Stimulated activated CD8-positive, alpha-beta memory T cell treated with anti-CD3 and anti-CD28 coated beads, Interleukin-7, amount 100 ng/mL, for 4 hours (primary cell): ENCODE results near the gene SYT8.

Experiments
- DNase-seq, 2 donors: peaks; one replicate each; pipeline ENCODE4 v3.0.0-alpha.2; 2020; ENCODE audit warnings: low read depth in 2 of 2

The SYT8 gene

DNA sequence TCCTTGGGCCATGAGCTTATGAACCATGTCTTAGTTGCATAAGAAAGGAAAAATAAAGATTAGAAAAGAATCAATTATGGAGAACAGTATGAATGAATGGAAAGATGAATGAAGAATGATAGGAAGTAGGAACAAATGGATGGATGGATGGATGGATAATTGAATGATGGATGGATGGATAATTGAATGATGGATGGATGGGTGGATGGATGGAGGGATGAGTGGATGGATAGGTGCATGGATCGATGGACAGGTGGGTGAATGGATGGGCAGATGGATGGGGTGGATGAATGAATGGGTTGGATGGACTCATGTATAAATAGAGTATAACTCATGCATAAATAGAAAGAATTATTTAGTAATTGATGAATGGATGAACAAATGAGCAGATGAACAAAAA lies 25.3 kb downstream of the SYT8 start:
- DNase-seq, result no peak

DNA sequence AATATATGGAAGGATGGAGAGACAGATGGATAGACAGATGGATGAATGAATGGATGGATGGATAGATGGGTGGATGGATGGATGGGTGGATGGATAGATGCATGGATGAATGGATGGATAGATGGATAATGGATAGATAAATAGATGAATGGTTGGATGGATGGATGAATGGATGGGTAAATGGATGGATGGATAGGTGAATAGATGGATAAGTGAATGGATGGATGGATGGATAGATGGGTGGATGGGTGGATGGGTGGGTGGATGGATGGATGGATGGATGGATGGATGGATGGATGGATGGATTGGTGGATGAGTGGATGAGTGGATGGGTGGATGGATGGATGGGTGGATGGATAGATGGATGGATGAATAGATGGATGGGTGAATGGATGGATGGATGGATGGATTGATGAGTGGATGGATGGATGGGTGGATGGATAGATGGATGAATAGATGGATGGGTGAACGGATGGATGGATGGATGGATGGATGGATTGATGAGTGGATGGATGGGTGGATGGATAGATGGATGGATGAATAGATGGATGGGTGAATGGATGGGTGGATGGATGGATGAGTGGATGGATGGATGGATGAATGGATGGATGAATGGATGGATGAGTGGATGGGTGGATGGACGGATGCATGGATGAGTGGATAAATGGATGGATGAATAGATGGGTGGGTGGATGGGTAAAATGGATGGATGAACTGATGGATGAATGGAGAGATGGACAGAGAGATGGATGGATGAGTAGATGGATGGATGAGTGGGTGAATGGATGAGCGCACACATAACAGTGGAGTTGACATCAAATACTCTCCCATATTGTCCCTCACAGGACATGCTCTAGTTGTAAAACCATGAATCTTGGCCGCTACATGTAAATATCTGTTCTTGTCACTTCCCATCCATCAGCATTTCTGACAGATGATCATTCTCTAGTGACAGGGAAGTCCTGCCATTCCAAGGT lies 26.9 kb downstream of the SYT8 start:
- no peak for DNase-seq

DNA sequence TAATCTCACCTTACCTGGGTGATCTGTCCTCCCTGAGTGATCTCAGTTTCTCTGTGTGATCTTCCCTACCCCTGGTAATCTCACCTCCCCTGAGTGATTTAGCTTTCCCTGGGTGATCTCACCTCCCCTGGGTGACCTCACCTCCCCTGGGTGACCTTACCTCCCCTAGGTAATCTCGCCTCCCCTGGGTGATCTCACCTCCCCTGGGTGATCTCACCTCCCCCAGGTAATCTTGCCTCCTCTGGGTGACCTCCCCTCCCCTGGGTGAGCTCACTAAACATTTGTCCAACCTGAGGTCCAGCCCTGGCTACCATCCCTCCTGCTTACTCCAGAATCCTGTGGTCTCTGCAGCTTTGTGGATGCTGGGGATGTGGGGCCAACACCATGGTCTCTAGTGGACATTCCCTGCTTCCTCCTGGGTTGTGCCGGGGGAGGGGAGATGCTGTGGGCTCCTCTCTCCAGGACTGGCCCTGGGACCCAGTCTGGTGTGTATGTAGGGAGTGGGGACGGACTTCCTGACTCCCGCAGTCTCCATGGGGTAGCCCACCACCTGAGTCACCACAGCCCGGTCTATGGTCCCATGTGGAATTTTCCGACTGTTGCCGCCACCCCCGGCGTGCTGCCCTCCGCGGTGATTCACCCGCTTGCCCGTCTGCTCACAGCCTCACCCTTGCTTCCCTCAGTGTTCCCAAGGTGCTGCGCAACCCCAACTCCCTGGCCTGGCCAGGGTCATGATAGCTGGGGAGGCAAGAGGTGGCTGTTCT lies 28.0 kb downstream of the SYT8 start:
- no peak for DNase-seq

GRCh38 chr11:1863352-1864216 lies 28.8 kb downstream of the SYT8 start:
- DNase-seq, result no peak

- DNase-seq, result no peak
Observed at GRCh38 chr11:1864231-1864630, 29.4 kb downstream of the SYT8 start.

GRCh38 chr11:1864831-1865665 lies 30.3 kb downstream of the SYT8 start:
- no peak for DNase-seq

DNA sequence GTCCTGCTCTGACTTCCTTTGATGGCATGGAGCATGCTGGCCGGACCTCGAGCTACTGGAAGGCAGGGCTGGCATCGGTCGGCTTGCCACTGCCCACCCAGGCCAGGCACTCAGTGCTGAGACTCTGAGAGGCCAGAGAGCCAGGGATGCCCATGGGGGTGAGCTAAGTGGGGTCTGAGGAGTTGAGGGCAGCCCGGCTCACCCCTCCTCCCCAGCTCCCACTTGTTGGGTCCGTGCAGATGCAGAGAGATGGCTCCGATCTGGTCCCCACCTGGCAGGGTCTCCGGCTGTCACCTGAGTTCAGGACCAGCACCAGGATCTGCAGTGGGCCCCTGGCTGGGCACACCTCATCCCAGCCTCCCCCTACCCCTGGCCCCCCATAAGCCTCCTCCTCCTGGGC lies 31.4 kb downstream of the SYT8 start:
- DNase-seq, result no peak

DNA sequence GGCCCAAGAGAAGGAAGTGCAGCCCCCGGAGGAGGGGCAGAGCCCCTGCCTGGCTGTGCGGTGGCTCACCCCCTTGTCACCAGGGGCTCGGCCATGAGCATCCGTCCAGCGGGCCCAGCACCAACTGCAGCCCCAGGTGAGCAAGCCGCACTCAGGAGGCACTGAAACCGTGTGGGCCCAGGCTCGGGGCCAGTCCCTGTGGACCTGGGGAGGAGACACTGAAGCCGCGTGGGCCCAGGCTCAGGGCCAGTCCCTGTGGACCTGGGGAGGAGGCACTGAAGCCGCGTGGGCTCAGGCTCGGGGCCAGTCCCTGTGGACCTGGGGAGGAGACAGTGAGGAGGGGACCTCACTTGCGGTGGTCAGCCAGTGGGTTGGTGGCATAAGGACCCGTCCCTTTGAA lies 32.0 kb downstream of the SYT8 start:
- no peak for DNase-seq

DNA sequence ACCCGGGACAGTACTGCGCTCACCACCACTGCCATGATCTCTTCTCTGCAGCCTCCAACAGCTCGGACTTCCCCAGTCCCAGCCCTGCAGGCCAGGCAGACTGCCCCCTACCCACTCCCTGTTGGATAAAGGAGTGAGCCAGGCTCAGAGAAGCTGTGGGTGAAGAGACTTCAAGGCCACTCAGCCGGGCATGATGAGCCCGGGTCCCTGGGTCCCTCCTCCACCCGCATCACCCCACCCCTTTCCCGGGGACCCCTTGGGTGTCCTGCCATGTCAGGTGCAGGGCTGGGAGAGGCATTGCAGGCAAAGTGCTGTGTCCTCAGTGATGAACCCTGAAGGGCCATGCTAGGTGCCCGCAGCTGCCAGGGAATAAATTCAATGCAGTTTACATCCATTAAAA lies 32.6 kb downstream of the SYT8 start:
- DNase-seq, result no peak

DNA sequence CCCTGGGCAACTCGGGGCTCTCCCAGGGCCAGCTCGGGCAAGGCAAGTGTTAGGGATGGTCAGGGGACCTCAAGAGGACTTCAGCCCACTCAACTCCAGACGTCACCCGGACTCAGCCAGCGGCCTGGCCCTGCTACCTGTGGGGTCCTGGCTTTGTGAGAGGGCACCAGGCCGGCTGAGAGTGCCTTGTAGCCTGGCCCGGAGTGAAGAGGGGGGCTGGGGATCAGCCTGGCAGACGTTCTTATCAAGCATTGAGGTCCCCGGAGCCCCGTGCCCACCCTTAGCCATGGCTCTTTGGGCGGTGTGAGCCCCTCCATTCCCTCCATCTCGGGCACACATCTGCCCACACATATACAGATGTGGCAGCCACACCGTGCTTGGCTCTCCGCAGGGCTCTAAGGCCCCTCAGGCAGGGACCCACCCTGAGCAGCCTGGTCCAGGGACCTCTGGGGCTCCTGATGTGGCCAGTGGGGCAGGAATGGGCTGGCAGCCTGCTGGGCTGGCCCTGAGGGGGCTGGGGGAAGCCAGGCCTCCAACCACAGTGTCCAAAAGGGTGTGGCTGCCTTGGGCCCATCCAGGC lies 33.4 kb downstream of the SYT8 start:
- DNase-seq, result no peak

- DNase-seq, result no peak
Observed at GRCh38 chr11:1868636-1869291, 34.0 kb downstream of the SYT8 start.

DNA sequence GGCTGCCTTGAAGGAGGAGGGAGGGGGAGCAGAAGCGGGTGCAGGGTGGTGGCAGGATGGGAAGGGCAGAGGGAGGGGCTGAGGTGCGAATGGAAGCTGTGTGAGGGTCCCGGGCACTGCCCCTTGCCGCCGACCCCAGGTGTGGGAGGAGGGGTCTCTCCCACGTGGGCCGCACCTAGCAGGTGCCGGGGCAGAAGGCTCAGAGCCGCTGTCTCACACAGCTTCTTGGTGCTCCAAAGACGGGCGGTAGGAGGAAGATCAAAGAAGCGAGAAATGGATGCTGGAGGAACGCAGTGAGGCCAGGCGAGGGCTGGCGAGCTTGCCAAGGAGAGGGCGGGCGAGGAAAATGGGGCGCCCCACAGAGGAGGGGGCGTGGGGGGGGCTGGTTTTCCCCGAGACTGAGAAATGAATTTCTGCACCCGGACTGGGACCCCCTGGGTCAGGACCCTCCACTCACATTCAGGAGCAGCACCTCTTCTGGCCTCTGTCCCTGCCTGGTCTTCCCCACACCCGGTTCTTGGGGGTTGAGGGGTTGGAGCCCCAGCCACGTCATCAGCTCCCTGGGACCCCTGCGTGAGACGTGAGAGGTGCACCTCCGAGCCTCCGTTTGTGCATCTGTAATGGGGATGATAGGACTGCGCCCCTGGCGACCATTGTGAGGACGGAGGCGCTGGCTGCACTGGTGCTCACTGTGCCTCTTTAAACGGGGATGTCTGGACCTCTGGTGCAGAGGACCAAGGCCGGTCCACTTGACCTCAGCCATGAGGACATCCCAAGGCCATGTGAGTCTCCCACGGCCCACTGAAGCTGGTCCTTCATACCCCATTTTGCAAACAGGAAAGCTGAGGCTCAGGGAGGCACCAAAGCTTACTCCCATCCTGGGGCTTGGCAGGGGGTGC lies 34.9 kb downstream of the SYT8 start:
- DNase-seq, result no peak

DNA sequence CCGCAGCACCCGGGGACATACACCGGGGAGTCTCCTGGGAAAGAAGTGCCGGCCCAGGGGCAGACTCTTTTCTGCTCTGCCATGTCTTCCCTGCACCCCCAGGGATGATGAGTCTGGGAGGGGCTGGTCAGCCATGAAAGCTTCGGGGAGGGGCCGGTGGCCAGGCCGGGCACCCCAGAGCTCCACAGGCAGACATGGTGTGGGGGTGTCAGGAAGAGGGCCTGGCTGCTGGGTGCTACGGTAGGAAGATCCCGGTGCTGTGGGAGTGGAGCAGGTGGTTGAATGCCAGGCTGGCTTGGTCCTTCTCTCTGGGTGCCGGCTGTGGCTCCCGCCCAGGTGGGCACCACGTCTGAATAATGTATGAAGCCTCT lies 35.5 kb downstream of the SYT8 start:
- no peak for DNase-seq

GRCh38 chr11:1870721-1871466 lies 36.1 kb downstream of the SYT8 start:
- peak in 1 of 2 donors; percentile 49 for DNase-seq

GRCh38 chr11:1871531-1871930 lies 36.7 kb downstream of the SYT8 start:
- no peak for DNase-seq

DNA sequence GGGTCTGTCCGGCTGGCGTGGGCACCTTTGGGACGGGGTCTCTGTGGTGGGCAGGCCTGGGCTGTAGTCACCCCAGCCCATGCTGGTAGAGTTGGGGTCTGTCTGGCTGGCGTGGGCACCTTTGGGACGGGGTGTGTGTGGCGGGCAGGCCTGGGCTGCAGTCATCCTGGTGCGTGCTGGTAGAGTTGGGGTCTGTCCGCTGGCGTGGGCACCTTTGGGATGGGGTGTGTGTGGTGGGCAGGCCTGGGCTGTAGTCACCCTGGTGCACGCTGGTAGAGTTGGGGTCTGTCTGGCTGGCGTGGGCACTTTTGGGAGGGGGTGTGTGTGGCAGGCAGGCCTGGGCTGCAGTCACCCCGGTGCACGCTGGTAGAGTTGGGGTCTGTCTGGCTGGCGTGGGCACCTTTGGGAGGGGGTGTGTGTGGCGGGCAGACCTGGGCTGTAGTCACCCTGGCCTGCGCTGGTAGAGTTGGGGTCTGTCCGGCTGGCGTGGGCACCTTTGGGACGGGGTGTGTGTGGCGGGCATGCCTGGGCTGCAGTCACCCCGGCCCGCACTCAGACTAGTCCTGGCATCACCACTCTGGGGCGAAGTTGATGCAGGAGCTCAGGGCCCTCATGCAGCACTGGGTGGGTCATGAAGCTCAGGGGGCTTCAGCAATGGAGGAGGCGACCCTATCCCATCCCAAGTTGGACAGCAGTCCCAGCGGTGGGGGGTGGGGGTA lies 37.6 kb downstream of the SYT8 start:
- no peak for DNase-seq

DNA sequence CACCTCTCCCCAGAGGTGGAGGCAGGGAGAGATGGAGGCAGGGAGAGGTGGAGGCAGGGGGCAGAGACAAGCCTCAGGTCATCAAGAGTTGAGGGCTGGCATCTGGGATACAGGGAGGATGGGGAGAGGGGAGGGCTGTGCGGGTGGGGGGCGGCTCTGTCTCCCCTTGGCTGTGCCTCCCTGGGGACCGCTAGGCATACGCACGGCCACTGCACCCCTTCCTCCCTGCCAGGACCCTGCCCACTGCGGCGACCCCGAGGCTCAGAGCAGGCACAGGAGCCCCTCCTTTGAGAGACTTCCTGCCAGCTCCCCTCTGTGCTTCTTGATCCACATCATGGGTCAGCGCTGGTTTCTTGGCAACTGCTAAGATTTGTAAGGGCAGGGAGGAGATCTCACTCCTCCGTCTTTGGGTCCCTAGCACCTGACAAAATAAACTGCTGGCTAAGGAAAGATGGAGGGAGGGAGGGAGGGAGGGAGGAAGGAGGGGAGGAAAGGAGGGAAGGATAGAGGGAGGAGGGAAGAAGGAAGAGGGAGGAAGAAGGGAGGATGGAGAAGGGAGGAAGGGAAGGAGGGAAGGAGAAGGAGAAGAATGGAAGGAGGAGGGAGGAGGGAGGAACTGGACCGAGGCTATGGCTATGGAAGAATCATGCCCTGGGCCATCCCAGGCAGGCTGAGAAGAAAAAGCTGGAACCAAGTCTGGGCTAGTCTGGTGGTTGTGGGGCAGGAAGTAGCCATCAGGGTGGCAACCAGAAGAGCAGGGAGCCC lies 38.4 kb downstream of the SYT8 start:
- no peak for DNase-seq
